Transverse colon (tissue), 4 donors: ENCODE results near the gene ATP5F1D.

Experiments
- EP300 ChIP-seq: sonication (generic); formaldehyde crosslinking; IDR thresholded peaks from one replicate; pipeline ENCODE4 v1.6.1; 2017; ENCODE audit warnings: antibody characterized with exemption, low read depth
- POLR2A ChIP-seq: fragments of 450-650 bp; IDR thresholded peaks from one replicate; pipeline ENCODE4 v1.6.1; 2016; ENCODE audit warnings: antibody characterized with exemption, mild to moderate bottlenecking, moderate library complexity
- POLR2AphosphoS5 ChIP-seq, 3 donors: sonication (generic); formaldehyde crosslinking; IDR thresholded peaks; one replicate each; pipeline ENCODE4 v1.6.1; 2016; ENCODE audit warnings: antibody characterized with exemption in 3 of 3
- TF ChIP-seq, protein P1 (sequence below), 5 experiments: fragments of 200-600 bp in 3 of 5; fragments of 450-650 bp in 2 of 5; sonication (generic) in 3 of 5; IDR thresholded peaks; 1 replicate in 2 of 5; 2 replicates in 3 of 5; pipeline ENCODE4 v1.5.1; 2016 to 2017; ENCODE audit warnings: antibody characterized with exemption in 5 of 5, inconsistent platforms in 3 of 5, mild to moderate bottlenecking in 2 of 5, moderate library complexity in 1 of 5

DNA sequence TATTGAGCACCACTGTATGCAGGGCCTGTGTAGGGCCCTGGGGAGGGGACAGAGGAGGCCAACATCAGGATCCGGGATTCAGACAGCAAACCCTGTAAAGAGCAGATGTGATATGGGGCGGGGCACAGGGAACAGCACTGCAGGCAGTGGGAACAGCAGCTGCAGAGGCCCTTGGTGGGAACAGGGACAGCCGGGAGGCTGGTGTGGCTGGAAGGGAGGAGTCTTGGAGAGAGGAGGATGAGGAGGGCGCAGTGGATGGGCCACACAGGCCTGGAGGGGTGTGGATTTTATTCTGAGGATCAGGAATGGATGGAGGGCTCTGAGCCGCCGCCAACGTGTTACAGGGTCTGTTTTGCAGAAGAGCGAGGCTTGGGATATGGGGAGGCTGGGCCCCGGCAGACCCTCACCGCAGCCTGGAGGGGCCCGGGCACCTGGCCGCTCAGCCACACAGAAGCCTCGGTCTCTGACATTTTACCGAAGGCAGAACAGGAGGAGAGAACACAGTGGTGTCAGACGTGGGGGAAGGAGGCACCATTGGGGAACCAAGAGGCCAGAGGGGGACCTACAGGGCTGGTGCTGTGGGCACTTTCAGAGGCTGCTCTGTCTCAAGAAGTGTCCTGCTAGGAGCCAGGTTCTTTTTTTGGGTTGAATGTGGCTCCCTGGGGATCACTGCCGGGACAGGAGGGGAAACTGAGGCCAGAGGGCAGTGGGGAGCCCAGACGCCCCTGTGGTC lies 51.0 kb downstream of the ATP5F1D start:
- no peak for TF ChIP-seq POLR2A
- TF ChIP-seq EP300, result no peak
- TF ChIP-seq, protein P1, sequence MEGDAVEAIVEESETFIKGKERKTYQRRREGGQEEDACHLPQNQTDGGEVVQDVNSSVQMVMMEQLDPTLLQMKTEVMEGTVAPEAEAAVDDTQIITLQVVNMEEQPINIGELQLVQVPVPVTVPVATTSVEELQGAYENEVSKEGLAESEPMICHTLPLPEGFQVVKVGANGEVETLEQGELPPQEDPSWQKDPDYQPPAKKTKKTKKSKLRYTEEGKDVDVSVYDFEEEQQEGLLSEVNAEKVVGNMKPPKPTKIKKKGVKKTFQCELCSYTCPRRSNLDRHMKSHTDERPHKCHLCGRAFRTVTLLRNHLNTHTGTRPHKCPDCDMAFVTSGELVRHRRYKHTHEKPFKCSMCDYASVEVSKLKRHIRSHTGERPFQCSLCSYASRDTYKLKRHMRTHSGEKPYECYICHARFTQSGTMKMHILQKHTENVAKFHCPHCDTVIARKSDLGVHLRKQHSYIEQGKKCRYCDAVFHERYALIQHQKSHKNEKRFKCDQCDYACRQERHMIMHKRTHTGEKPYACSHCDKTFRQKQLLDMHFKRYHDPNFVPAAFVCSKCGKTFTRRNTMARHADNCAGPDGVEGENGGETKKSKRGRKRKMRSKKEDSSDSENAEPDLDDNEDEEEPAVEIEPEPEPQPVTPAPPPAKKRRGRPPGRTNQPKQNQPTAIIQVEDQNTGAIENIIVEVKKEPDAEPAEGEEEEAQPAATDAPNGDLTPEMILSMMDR (IDR thresholded peaks at IDR 0.05), result no peak
- no peak for TF ChIP-seq POLR2AphosphoS5 (IDR thresholded peaks at IDR 0.05)
